Measurements from ENCODE around the gene RPS16. TPM values are rescaled to one million over a fixed set of nuclear protein-coding genes. Genes with fewer than 3 reads are reported as not detected.
A peak's percentile ranks its signal among the peaks of the same experiment; 100 is the strongest.

Gene RPS16
- total and polyA plus RNA-seq, 2 of the 13 experiments (the other 11 are each of a cell fraction or from before 2014, with no cell fraction given), result 488 to 2,583 TPM

DNA sequence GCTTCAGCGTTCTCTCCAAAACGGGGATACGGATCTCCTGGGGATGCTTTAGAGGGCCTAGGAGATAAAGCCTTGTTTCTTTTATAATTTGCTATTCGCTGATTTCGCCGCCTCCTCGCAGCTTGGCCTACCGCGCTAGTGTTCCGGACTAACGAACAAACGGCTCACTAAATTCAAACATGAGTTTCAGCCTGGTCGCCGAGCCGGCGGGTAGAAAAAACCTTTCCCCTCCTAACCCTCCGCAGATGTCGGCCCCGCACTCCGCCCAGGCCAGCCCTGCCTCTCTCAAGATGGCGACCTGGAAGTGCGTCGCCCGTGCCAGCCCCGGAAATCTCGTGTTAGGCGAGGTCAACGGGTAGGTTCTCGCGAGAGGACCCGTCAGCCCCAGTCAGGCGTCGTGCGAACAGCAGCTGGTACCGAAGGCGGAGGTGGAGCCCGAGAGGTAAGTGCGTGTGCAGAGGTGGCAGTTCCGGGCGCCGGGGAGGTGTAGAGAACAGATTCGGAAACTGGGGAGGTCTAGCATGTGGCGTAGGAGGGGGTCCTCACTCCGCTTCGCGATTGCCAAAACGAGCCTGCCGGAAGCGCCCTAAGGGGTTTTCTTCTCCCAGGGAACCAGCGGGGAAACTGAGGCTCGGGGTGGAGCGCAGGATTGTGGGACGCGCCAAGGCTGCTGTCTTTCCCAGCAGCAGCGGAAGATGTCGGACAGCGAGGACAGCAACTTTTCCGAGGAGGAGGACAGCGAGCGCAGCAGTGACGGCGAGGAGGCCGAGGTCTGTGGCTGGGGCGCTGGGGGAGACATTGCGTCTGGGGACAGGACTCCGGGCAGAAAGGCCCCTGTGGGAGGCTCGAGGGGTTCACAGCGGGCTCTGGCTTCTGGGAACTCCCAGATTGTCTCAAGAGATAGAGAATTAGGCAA is 9.7 kb upstream of the RPS16 start, which contains the start of gene SUPT5H (continued):
- TF ChIP-seq ZNF598 (CRISPR knock-in tag; IDR thresholded peaks at IDR 0.05; ENCODE audit: borderline replicate concordance) (no peak; the same call in 1 of the 2 replicates), POLR2AphosphoS5 (IDR thresholded peaks at IDR 0.05; ENCODE audit: low read depth, low read length) (peak; percentile 96), JDP2 (CRISPR knock-in tag; IDR thresholded peaks at IDR 0.05; ENCODE audit: borderline replicate concordance) (no peak; the same call in 1 of the 2 replicates), ZNF766 (CRISPR knock-in tag; IDR thresholded peaks at IDR 0.05; ENCODE audit: borderline replicate concordance) (0 out of 2 replicates have a peak, but pooled peaks have one; percentile 76), SKI (IDR thresholded peaks at IDR 0.05; ENCODE audit: partially characterized antibody) (peak; percentile 18), HDAC6 (IDR thresholded peaks at IDR 0.05; ENCODE audit: low read depth, low read length) (no peak), SOX13 (IDR thresholded peaks at IDR 0.05) (no peak), SOX13 (CRISPR knock-in tag; conservative IDR thresholded peaks at IDR 0.05 in 1 of 2, IDR thresholded peaks at IDR 0.05 in 1 of 2) (0 out of 4 replicates have a peak, but pooled peaks of 1 of the 2 experiments have one; percentile 45), NR1H2 (CRISPR knock-in tag; IDR thresholded peaks at IDR 0.05; ENCODE audit: borderline replicate concordance, low read depth) (no peak), RARG (CRISPR knock-in tag; IDR thresholded peaks at IDR 0.05; ENCODE audit: low read depth) (no peak), ZNF652 (CRISPR knock-in tag; IDR thresholded peaks at IDR 0.05; ENCODE audit: borderline replicate concordance, low read depth) (no peak), ZNF572 (CRISPR knock-in tag; IDR thresholded peaks at IDR 0.05) (no peak), KDM1A (CRISPR knock-in tag; IDR thresholded peaks at IDR 0.05) (no peak), GATAD2A (CRISPR knock-in tag; IDR thresholded peaks at IDR 0.05) (peak; percentile 71)
- TF ChIP-seq, protein P1, sequence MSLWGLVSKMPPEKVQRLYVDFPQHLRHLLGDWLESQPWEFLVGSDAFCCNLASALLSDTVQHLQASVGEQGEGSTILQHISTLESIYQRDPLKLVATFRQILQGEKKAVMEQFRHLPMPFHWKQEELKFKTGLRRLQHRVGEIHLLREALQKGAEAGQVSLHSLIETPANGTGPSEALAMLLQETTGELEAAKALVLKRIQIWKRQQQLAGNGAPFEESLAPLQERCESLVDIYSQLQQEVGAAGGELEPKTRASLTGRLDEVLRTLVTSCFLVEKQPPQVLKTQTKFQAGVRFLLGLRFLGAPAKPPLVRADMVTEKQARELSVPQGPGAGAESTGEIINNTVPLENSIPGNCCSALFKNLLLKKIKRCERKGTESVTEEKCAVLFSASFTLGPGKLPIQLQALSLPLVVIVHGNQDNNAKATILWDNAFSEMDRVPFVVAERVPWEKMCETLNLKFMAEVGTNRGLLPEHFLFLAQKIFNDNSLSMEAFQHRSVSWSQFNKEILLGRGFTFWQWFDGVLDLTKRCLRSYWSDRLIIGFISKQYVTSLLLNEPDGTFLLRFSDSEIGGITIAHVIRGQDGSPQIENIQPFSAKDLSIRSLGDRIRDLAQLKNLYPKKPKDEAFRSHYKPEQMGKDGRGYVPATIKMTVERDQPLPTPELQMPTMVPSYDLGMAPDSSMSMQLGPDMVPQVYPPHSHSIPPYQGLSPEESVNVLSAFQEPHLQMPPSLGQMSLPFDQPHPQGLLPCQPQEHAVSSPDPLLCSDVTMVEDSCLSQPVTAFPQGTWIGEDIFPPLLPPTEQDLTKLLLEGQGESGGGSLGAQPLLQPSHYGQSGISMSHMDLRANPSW (CRISPR knock-in tag; IDR thresholded peaks at IDR 0.05; ENCODE audit: borderline replicate concordance), result no peak
- TF ChIP-seq, protein P2, sequence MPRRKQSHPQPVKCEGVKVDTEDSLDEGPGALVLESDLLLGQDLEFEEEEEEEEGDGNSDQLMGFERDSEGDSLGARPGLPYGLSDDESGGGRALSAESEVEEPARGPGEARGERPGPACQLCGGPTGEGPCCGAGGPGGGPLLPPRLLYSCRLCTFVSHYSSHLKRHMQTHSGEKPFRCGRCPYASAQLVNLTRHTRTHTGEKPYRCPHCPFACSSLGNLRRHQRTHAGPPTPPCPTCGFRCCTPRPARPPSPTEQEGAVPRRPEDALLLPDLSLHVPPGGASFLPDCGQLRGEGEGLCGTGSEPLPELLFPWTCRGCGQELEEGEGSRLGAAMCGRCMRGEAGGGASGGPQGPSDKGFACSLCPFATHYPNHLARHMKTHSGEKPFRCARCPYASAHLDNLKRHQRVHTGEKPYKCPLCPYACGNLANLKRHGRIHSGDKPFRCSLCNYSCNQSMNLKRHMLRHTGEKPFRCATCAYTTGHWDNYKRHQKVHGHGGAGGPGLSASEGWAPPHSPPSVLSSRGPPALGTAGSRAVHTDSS (CRISPR knock-in tag; conservative IDR thresholded peaks at IDR 0.05), result no peak
- TF ChIP-seq, protein P3, sequence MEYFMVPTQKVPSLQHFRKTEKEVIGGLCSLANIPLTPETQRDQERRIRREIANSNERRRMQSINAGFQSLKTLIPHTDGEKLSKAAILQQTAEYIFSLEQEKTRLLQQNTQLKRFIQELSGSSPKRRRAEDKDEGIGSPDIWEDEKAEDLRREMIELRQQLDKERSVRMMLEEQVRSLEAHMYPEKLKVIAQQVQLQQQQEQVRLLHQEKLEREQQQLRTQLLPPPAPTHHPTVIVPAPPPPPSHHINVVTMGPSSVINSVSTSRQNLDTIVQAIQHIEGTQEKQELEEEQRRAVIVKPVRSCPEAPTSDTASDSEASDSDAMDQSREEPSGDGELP (IDR thresholded peaks at IDR 0.05; ENCODE audit: borderline replicate concordance, low read depth), result peak; percentile 95
- TF ChIP-seq, protein P4, sequence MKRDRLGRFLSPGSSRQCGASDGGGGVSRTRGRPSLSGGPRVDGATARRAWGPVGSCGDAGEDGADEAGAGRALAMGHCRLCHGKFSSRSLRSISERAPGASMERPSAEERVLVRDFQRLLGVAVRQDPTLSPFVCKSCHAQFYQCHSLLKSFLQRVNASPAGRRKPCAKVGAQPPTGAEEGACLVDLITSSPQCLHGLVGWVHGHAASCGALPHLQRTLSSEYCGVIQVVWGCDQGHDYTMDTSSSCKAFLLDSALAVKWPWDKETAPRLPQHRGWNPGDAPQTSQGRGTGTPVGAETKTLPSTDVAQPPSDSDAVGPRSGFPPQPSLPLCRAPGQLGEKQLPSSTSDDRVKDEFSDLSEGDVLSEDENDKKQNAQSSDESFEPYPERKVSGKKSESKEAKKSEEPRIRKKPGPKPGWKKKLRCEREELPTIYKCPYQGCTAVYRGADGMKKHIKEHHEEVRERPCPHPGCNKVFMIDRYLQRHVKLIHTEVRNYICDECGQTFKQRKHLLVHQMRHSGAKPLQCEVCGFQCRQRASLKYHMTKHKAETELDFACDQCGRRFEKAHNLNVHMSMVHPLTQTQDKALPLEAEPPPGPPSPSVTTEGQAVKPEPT (CRISPR knock-in tag; IDR thresholded peaks at IDR 0.05; ENCODE audit: low read depth), result 0 out of 2 replicates have a peak, but pooled peaks have one; percentile 37
- TF ChIP-seq, protein P5, sequence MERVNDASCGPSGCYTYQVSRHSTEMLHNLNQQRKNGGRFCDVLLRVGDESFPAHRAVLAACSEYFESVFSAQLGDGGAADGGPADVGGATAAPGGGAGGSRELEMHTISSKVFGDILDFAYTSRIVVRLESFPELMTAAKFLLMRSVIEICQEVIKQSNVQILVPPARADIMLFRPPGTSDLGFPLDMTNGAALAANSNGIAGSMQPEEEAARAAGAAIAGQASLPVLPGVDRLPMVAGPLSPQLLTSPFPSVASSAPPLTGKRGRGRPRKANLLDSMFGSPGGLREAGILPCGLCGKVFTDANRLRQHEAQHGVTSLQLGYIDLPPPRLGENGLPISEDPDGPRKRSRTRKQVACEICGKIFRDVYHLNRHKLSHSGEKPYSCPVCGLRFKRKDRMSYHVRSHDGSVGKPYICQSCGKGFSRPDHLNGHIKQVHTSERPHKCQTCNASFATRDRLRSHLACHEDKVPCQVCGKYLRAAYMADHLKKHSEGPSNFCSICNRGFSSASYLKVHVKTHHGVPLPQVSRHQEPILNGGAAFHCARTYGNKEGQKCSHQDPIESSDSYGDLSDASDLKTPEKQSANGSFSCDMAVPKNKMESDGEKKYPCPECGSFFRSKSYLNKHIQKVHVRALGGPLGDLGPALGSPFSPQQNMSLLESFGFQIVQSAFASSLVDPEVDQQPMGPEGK (CRISPR knock-in tag; IDR thresholded peaks at IDR 0.05), result peak; percentile 50; the same call in 1 of the 2 replicates

Data from HepG2 (cell line).